Testis (tissue), 2 donors: ENCODE data around the gene SLC16A13.

ENCODE experiments used
- POLR2A ChIP-seq: fragments of 450-650 bp; IDR thresholded peaks from one replicate; pipeline ENCODE4 v1.6.1; 2017; ENCODE audit warnings: antibody characterized with exemption, mild to moderate bottlenecking, moderate library complexity
- TF ChIP-seq, protein P1 (sequence below), 3 experiments: fragments of 450-650 bp in 2 of 3; fragments of 200-600 bp in 1 of 3; sonication (generic) in 1 of 3; IDR thresholded peaks; one replicate each; pipeline ENCODE4 v1.5.1; 2016 to 2019; ENCODE audit warnings: antibody characterized with exemption in 3 of 3, mild to moderate bottlenecking in 2 of 3, moderate library complexity in 1 of 3

DNA sequence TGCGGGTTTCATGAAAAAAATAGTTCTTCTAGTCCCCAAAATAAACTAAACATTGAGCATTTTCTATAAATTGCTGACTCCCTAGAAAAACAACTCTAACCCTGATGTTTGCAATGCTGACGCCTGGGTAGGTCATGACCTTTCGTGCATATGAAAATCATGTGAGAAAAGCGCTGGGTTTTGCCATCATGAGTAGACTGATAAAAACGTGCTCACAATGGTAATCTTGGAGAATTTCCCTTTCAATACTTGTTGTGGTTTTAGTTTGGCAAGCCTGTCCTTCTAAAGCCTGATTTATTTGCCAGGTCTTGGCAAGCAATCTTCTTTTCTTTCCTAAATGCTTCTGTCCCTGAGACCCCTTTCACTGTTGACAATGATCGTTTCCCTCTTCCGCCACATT lies 48.3 kb downstream of the SLC16A13 start:
- TF ChIP-seq, protein P1, sequence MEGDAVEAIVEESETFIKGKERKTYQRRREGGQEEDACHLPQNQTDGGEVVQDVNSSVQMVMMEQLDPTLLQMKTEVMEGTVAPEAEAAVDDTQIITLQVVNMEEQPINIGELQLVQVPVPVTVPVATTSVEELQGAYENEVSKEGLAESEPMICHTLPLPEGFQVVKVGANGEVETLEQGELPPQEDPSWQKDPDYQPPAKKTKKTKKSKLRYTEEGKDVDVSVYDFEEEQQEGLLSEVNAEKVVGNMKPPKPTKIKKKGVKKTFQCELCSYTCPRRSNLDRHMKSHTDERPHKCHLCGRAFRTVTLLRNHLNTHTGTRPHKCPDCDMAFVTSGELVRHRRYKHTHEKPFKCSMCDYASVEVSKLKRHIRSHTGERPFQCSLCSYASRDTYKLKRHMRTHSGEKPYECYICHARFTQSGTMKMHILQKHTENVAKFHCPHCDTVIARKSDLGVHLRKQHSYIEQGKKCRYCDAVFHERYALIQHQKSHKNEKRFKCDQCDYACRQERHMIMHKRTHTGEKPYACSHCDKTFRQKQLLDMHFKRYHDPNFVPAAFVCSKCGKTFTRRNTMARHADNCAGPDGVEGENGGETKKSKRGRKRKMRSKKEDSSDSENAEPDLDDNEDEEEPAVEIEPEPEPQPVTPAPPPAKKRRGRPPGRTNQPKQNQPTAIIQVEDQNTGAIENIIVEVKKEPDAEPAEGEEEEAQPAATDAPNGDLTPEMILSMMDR (IDR thresholded peaks at IDR 0.05) = no peak
- TF ChIP-seq POLR2A = no peak
